Lower leg skin (tissue), 4 donors: ENCODE results near the gene COL25A1. TPM values are rescaled to one million over a fixed set of nuclear protein-coding genes. Genes with fewer than 3 reads are reported as not detected.
"Not testable (repeated sequence)": the region's sequence is repeated elsewhere in the genome, so short reads cannot be mapped to it uniquely, and the experiment has no call there.

ENCODE experiments used
- DNase-seq, 2 donors: peaks; one replicate each; pipeline ENCODE4 v3.0.0-alpha.2; 2019; ENCODE audit warnings: low spot score in 2 of 2
- H3K4me3 ChIP-seq: fragments of 200-600 bp; sonication (generic); 2 replicates; pipeline ENCODE4 v1.5.1; 2017; ENCODE audit warnings: mild to moderate bottlenecking, low read depth; ENCODE audit not compliant: poor library complexity, severe bottlenecking
- CTCF ChIP-seq, 3 donors: fragments of 450-650 bp; IDR thresholded peaks; one replicate each; pipeline ENCODE4 v1.5.1; 2016; ENCODE audit warnings: antibody characterized with exemption in 3 of 3, mild to moderate bottlenecking in 3 of 3, moderate library complexity in 2 of 3
- POLR2A ChIP-seq, 2 donors: fragments of 450-650 bp; IDR thresholded peaks; one replicate each; pipeline ENCODE4 v1.6.1; 2016 to 2017; ENCODE audit warnings: antibody characterized with exemption in 2 of 2, mild to moderate bottlenecking in 1 of 2, moderate library complexity in 1 of 2
- WGBS, 2 donors: methylation state at CpG; one replicate each; pipeline ENCODE4 v1.1.5; 2018; 5-methylcytosine and 5-hydroxymethylcytosine counted together
- intact Hi-C: fragments of 100-400 bp; cut with DNase I; formaldehyde crosslinking; loops from one replicate; pipeline ENCODE4 v1.15.0; 2023; ENCODE audit warnings: low total_unique reads
- total RNA-seq, 4 donors: library from RNA; depleted of rRNA; stranded (reverse); fragments of >200 nt; gene quantifications; one replicate each; pipeline ENCODE4 v1.1.0, GENCODE V29; 2016

COL25A1 gene
- total RNA-seq, 4 donors from 2014 or later: 0.42 to 2.4 (median 1.5) TPM

- no peak overlapping the region for H3K4me3 ChIP-seq
- DNase-seq: no peak
- TF ChIP-seq POLR2A (IDR thresholded peaks at IDR 0.05) (no peak), CTCF (IDR thresholded peaks at IDR 0.05) (no peak)
- intact Hi-C loops: no loop called here
- WGBS, 2 donors: 73 to 78% methylated on average over 3 of the region's 3 CpGs
Observed at GRCh38 chr4:108943371-108943770, 359.1 kb downstream of the COL25A1 start.

- DNase-seq: no peak
- WGBS, 2 donors: 91 to 96% methylated on average over 7 of the region's 7 CpGs
- intact Hi-C loops: no loop called here
Observed at GRCh38 chr4:108941904-108942430, 360.5 kb downstream of the COL25A1 start.

GRCh38 chr4:108940634-108941033, 361.8 kb downstream of the COL25A1 start:
- 52 to 59% methylated on average over 1 of the region's 1 CpG for WGBS, 2 donors
- H3K4me3 ChIP-seq: no peak overlapping the region
- DNase-seq: no peak
- intact Hi-C loops: no loop called here
- TF ChIP-seq POLR2A (IDR thresholded peaks at IDR 0.05) (no peak), CTCF (IDR thresholded peaks at IDR 0.05) (no peak)

More at GRCh38 chr4:108941904-108942430, 360.5 kb downstream of the COL25A1 start:
- no peak for TF ChIP-seq POLR2A (IDR thresholded peaks at IDR 0.05)
- TF ChIP-seq CTCF (IDR thresholded peaks at IDR 0.05): no peak
- no peak overlapping the region for H3K4me3 ChIP-seq

GRCh38 chr4:108940149-108940548, 362.3 kb downstream of the COL25A1 start:
- no peak overlapping the region for H3K4me3 ChIP-seq
- TF ChIP-seq POLR2A (IDR thresholded peaks at IDR 0.05): no peak
- TF ChIP-seq CTCF (IDR thresholded peaks at IDR 0.05): no peak
- WGBS, 2 donors: 57 to 58% methylated on average over 5 of the region's 5 CpGs
- DNase-seq: no peak
- intact Hi-C loops: no loop called here

GRCh38 chr4:108937066-108937465, 365.4 kb downstream of the COL25A1 start:
- WGBS, 2 donors: 67 to 83% methylated on average over 5 of the region's 5 CpGs
- no peak overlapping the region for H3K4me3 ChIP-seq
- intact Hi-C loops: no loop called here
- DNase-seq: no peak
- TF ChIP-seq CTCF (IDR thresholded peaks at IDR 0.05): no peak
- no peak for TF ChIP-seq POLR2A (IDR thresholded peaks at IDR 0.05)

- intact Hi-C loops, DNase-seq, H3K4me3 ChIP-seq: not testable (repeated sequence)
- WGBS, 2 donors: 95 to 98% methylated on average over 5 of the region's 5 CpGs
Observed at GRCh38 chr4:108933925-108934324, 368.5 kb downstream of the COL25A1 start.
